ENCODE measurements around the gene TRMT1L. TPM values are rescaled to one million over a fixed set of nuclear protein-coding genes. Genes with fewer than 3 reads are reported as not detected.

Gene TRMT1L
- total RNA-seq, 6 experiments from 2014 or later = 12.7 to 21.1 (median 14.7) TPM

DNA sequence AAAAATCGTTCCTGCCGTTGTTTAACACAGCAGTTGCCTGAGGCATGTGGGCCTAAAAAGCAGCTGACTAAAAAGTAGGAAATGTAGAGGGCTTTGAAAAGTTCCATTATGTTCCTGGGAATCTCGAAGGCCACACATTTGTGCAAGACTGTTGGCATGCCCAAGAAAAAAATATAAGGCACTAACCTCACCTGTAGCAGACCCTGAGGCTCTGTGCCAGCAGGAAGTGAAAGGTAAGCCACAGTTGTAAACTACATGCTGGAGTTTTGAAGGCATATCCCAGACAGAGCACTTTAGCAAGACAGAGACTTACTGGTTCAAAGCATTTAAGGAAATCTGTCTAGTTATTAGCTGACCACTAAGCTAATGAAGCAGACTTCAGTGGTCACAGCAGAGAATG, 52.7 kb downstream of the TRMT1L start:
- no peak overlapping the region for H3K27ac Mint-ChIP-seq
- peaks cover 52% of the 10 kb centered on the region for H3K36me3 Mint-ChIP-seq (ENCODE audit: low read depth)
- no peak overlapping the region for H3K4me3 Mint-ChIP-seq
- no peaks in the 10 kb centered on the region for H3K4me1 Mint-ChIP-seq (ENCODE audit: low read depth)
- TF ChIP-seq, protein P1, sequence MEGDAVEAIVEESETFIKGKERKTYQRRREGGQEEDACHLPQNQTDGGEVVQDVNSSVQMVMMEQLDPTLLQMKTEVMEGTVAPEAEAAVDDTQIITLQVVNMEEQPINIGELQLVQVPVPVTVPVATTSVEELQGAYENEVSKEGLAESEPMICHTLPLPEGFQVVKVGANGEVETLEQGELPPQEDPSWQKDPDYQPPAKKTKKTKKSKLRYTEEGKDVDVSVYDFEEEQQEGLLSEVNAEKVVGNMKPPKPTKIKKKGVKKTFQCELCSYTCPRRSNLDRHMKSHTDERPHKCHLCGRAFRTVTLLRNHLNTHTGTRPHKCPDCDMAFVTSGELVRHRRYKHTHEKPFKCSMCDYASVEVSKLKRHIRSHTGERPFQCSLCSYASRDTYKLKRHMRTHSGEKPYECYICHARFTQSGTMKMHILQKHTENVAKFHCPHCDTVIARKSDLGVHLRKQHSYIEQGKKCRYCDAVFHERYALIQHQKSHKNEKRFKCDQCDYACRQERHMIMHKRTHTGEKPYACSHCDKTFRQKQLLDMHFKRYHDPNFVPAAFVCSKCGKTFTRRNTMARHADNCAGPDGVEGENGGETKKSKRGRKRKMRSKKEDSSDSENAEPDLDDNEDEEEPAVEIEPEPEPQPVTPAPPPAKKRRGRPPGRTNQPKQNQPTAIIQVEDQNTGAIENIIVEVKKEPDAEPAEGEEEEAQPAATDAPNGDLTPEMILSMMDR (IDR thresholded peaks at IDR 0.05) = no peak
- H3K9me3 Mint-ChIP-seq = peaks cover 24% of the 10 kb centered on the region
- H3K27me3 Mint-ChIP-seq (ENCODE audit: insufficient read depth) = peaks cover 2% of the 10 kb centered on the region; the same call in 1 of the 2 replicates
- no peak for DNase-seq

DNA sequence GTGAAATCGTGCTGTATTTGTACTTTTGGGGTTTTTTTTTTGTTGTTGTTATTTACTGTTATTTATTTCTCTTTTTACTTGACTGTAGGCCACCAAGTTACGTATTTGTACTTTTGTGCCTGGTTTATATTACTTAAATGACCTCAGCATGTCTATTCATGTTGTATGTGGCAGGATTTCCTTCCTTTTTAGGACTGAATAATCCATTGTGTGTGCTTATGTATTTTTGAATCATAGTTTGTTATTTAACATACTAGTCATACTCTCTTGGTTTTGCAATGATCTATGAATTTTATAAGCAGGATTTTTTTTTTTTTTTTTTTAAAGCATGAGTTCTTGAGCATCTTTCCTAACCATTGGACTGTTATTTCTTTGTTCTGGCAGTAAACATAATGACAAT, 60.2 kb downstream of the TRMT1L start:
- Mint-ChIP-seq H3K9me3 (no peaks in the 10 kb centered on the region), H3K4me1 (ENCODE audit: low read depth) (no peaks in the 10 kb centered on the region), H3K27ac (no peak overlapping the region; the same call in 1 of the 2 replicates), H3K4me3 (no peak overlapping the region), H3K36me3 (ENCODE audit: low read depth) (peaks cover 33% of the 10 kb centered on the region), H3K27me3 (ENCODE audit: insufficient read depth) (no peaks in the 10 kb centered on the region)
- TF ChIP-seq, protein P1 (IDR thresholded peaks at IDR 0.05) = no peak
- DNase-seq = no peak

GRCh38 chr1:185094761-185095160, 62.0 kb downstream of the TRMT1L start:
- H3K27ac Mint-ChIP-seq = no peak overlapping the region
- no peak overlapping the region for H3K4me3 Mint-ChIP-seq
- no peaks in the 10 kb centered on the region for H3K27me3 Mint-ChIP-seq (ENCODE audit: insufficient read depth)
- peaks cover 18% of the 10 kb centered on the region for H3K36me3 Mint-ChIP-seq (ENCODE audit: low read depth)
- TF ChIP-seq, protein P1 (IDR thresholded peaks at IDR 0.05) = no peak
- H3K4me1 Mint-ChIP-seq (ENCODE audit: low read depth) = no peaks in the 10 kb centered on the region
- DNase-seq = no peak
- H3K9me3 Mint-ChIP-seq = no peaks in the 10 kb centered on the region

- TF ChIP-seq, protein P1 (IDR thresholded peaks at IDR 0.05) = no peak
- no peak for DNase-seq
- Mint-ChIP-seq H3K36me3 (ENCODE audit: low read depth) (peaks cover 31% of the 10 kb centered on the region), H3K4me3 (no peak overlapping the region), H3K27ac (no peak overlapping the region), H3K27me3 (ENCODE audit: insufficient read depth) (no peaks in the 10 kb centered on the region), H3K4me1 (ENCODE audit: low read depth) (no peaks in the 10 kb centered on the region), H3K9me3 (no peaks in the 10 kb centered on the region)
Observed at GRCh38 chr1:185091480-185091879, 65.3 kb downstream of the TRMT1L start.

GRCh38 chr1:185087746-185088145, 69.0 kb downstream of the TRMT1L start:
- Mint-ChIP-seq H3K9me3 (no peaks in the 10 kb centered on the region), H3K4me3 (no peak overlapping the region), H3K27me3 (ENCODE audit: insufficient read depth) (no peaks in the 10 kb centered on the region; the same call in 1 of the 2 replicates), H3K4me1 (ENCODE audit: low read depth) (no peaks in the 10 kb centered on the region), H3K36me3 (ENCODE audit: low read depth) (peaks cover 21% of the 10 kb centered on the region), H3K27ac (no peak overlapping the region)
- no peak for DNase-seq
- TF ChIP-seq, protein P1 (IDR thresholded peaks at IDR 0.05) = no peak

DNA sequence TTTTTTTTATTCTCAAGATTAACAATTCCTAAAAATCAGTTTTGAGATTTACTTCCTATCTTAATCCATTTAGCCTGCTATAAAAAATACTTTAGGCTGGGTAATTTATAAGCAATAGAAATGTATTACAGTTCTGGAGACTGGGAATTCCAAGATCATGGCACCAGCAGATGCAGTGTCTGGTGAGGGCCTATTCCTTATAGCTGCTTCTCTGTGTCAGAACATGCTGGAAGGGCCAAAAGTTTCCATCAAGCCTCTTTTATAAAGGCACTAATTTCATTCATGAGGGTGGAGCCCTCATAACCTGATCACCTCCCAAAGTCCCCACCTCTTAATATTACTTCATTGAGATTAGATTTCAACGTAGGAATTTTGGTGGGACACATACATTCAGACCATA, 69.7 kb downstream of the TRMT1L start:
- DNase-seq = no peak
- Mint-ChIP-seq H3K9me3 (no peaks in the 10 kb centered on the region), H3K4me1 (ENCODE audit: low read depth) (no peaks in the 10 kb centered on the region), H3K27me3 (ENCODE audit: insufficient read depth) (no peaks in the 10 kb centered on the region; the same call in 1 of the 2 replicates), H3K4me3 (no peak overlapping the region), H3K36me3 (ENCODE audit: low read depth) (peaks cover 21% of the 10 kb centered on the region), H3K27ac (no peak overlapping the region)
- TF ChIP-seq, protein P1 (IDR thresholded peaks at IDR 0.05) = no peak

All from HFFc6 (cell line).